Activated effector memory CD4-positive, alpha-beta T cell treated with anti-CD3 and anti-CD28 coated beads, Interleukin-2, amount 50 U/mL, for 16 hours (primary cell): ENCODE measurements around the gene RTN4IP1.
"Not testable (repeated sequence)": the region's sequence is repeated elsewhere in the genome, so short reads cannot be mapped to it uniquely, and the experiment has no call there.

Experiments used
- DNase-seq: peaks from one replicate; pipeline ENCODE4 v3.0.0-alpha.2; 2020

Gene RTN4IP1

GRCh38 chr6:106626485-106626884, 2.8 kb downstream of the RTN4IP1 start:
- DNase-seq = no peak

DNA sequence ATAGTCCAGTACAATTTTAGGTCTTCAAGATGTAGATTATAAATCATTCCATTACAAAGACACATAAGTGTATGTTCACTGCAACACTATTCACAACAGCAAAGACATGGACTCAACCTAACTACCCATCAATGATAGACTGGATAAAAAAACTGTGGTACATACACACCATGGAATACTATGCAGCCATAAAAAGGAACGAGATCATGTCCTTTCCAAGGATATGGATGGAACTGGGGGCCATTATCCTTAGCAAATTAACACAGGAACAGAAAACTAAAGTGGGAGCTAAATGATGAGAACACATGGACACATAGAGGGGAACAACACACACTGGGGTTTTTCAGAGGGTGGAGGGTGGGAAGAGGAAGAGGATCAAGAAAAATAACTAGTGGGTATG, 6.3 kb downstream of the RTN4IP1 start:
- DNase-seq = no peak

- DNase-seq = no peak
Observed at GRCh38 chr6:106622412-106622811, 6.9 kb downstream of the RTN4IP1 start.

DNA sequence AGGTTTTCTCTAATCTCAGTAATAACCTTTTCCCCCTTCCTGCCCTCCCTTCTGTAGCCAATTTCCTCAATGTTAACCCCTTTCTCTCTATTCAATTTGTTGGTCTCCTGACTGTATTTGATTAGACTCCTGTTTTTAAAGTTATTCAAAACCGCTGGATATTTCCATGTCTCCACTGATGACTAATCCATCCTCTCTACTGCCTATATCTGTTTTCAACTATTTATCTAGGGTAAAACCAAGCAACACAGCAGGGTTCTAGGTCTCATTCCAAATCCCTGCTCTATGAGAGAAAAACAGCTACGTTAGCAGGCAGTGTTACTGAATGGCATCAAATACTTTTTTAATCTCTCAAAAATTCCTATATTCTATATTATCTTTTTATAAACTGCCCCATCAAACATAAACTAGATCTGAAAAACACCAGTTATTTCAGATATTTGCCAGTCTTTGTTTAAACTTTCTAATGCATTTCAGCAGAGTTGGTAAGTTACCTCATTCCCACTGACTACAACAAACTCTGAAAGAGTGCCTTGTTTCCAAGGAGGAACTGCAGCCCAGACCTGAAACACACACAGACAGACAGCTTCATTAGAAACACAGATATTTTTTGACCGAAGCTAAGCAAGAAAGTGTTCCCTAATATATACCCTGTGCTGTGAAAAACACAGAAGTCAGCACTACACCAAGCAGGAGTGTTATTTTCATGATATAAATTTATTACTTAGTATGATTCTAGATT, 8.2 kb downstream of the RTN4IP1 start:
- no peak for DNase-seq

GRCh38 chr6:106619223-106619622, 10.1 kb downstream of the RTN4IP1 start:
- DNase-seq = no peak

DNA sequence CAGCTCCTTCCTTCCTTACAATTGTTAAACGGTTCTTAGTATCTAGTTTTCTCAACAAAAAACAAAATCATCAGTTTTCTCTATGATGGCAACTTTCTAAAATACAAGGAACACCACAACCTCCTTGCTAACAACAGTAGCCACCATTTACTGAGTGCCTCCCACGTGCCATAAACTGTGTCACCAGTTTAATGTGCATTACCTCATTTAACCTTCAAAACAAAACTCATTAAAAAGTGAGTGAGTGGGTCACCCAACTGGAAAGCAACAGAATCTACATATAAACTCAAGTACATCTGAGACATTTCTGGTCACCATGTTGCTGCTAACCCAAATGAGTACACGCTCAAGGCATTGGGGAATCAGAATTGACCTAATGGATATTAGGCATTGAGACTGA, 11.0 kb downstream of the RTN4IP1 start:
- no peak for DNase-seq

- DNase-seq = no peak
Observed at GRCh38 chr6:106617857-106618256, 11.4 kb downstream of the RTN4IP1 start.

DNA sequence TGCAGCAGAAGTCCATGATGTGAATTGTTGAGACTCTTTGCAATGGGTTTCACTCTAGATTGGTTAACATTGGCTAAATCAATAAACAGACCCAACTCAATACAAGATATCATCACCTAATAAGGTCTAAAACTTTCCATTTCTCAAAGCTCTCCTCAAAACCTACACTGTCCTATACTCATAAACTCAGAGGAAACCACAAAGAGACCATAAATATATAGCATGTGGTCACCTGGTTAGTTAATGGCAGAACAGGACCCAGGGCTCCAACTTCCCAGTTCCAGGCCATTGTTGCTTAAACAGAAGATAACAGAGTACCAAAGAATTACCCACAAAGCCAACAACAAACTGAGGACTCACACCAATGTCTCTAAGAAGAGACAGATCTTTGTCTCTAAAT, 12.0 kb downstream of the RTN4IP1 start:
- no peak for DNase-seq

GRCh38 chr6:106614592-106615257, 14.6 kb downstream of the RTN4IP1 start:
- DNase-seq = no peak

GRCh38 chr6:106614166-106614565, 15.1 kb downstream of the RTN4IP1 start:
- no peak for DNase-seq

DNA sequence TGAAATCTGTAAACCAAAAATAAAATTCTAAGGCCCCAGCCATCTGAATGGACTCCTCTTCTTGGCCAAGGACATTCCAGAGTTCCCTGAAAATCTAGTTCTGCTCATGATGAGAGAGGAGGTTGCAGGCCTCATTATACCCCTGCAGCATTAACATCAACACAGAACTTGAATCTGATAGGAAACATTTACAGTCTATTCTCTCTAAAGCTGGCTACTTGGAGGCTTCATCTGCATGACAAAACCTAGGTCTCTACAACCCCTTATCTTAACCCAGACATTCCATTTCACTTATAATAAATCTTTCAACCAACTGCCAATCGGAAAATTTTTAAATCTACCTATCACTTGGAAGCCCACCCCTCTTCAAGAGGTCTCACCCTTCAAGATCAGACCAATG, 15.7 kb downstream of the RTN4IP1 start:
- no peak for DNase-seq

GRCh38 chr6:106612671-106613416, 16.5 kb downstream of the RTN4IP1 start:
- DNase-seq = no peak

DNA sequence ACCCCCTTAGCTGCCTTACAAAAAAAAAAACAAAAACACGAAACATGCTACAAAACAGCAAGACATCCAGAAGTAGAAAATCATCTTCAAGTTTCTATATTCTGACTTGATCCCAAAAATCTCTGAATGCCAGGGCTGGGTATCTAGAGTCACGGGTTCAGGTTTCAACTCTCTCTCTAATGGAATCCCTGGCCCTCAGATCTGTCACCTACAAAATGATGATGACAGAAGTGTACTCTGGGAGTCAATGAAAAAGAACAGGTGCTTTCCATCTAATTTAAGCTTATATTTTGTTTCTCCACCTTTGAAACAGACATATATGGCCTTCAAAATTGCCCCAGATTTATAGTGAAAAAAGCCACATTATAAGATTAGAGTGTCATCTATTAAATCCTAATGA, 18.3 kb downstream of the RTN4IP1 start:
- no peak for DNase-seq

GRCh38 chr6:106609699-106610098, 19.6 kb downstream of the RTN4IP1 start:
- no peak for DNase-seq

DNA sequence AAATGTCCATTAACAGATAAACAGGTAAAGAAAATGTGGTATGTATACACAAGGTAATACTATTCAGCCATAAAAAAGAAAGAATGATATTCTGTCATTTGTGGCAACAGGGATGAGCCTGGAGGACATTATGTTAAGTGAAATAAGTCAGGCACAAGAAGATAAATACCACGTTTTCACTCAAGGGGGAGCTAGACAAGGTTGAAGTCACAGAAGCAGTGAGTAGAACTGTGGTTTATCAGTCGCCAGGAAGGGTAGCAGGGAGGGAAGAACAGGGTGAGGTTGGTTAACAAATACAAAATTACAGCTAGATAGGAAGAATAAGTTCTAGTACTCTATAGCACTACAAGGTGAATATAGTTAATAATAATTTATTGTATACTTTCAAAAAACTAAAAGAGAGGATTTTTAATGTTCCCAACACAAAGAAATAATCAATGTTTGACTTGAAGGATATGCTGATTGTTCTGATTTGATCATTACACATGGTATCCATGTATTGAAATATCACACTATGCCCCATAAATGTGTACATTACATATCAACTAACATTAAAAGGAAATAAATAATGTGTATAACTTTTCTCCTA, 21.1 kb downstream of the RTN4IP1 start:
- DNase-seq = no peak

- no peak for DNase-seq
Observed at GRCh38 chr6:106600329-106600728, 29.0 kb downstream of the RTN4IP1 start.

GRCh38 chr6:106599440-106599839, 29.9 kb downstream of the RTN4IP1 start:
- no peak for DNase-seq

DNA sequence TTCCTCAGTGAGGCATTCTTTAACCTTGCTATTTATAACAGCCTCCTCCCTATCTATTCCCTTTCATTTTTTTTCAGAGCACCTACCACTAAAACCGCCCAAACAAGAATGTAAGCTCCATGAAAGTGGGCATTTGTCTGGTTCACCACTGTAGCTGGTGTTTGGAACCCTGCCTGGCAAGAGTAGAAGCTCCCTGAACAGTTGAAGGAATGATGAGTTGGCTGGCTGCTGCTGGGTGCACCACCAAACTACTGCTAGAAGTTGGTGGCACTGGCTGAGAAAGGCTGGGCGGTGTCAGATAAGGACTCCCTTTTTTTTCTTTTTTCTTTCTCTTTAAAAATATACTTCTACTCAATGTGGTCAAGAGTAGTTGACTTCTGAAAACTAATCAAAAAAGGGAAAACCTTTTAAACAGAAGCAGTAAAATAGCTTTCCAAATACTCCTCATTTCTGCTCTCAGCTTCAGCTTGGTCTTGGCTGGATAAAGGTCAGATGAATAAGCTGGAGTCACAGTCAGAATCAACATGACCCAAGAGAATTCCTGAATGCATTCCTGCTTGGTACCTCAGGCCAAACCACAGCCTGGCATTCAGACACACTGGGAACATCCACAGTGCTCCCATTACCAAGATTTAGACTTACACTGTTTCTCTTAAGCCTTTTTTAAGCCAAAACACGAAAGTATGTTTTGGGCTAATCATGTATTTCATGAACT, 38.0 kb downstream of the RTN4IP1 start:
- no peak for DNase-seq

- not testable (repeated sequence) for DNase-seq
Observed at GRCh38 chr6:106588937-106589336, 40.4 kb downstream of the RTN4IP1 start.

DNA sequence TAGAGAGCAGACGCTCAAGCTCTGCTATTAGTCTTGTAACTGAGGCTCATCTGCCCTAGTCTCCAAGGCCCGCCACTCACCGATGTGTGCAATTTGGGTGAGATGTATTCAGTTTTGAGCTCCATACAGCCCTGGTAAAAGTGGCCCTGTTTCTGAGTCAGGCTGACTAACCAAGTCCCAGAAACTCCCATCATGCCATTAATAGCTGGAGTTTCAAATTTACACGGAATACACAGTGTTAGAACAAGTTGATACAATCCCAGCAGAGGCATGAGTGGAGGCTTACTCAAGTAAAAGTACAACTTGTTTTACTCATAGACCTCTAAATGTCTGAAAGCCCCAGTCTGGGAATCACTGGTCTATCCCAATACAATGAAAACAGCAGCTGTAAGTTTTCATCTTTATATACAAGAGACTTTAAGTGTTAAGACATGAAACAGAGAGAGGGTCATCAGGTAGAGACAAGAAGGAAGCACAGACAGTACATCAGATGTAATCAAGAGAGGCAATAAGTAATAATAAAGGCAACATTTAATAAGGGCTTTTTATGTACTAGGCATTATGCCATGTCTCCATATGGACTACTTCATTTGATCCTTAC, 42.4 kb downstream of the RTN4IP1 start:
- DNase-seq = no peak

DNA sequence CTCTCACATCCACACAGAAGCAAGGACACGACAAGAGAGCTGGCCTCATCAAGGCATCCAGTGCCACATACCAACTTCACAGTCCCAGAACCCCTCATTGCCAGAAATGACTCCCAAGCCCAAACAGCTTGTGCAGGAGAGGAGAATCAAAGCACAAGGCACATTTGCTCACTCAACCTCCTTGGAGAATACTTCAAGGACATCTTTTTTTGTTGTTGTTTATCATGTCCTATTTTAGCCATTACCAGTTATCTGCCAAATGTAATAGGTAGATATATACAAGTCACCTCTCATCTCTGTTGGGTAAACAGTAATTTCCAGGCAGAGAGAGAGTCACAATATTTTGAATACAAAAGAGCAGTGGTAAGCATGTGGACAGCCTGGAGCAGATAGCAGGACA, 47.8 kb downstream of the RTN4IP1 start:
- DNase-seq = no peak

- DNase-seq = no peak
Observed at GRCh38 chr6:106579281-106579680, 50.0 kb downstream of the RTN4IP1 start.
